ENCODE data around the gene ARCN1. TPM values are rescaled to one million over a fixed set of nuclear protein-coding genes. Genes with fewer than 3 reads are reported as not detected.

Gene ARCN1
- 86.7 TPM for total RNA-seq

DNA sequence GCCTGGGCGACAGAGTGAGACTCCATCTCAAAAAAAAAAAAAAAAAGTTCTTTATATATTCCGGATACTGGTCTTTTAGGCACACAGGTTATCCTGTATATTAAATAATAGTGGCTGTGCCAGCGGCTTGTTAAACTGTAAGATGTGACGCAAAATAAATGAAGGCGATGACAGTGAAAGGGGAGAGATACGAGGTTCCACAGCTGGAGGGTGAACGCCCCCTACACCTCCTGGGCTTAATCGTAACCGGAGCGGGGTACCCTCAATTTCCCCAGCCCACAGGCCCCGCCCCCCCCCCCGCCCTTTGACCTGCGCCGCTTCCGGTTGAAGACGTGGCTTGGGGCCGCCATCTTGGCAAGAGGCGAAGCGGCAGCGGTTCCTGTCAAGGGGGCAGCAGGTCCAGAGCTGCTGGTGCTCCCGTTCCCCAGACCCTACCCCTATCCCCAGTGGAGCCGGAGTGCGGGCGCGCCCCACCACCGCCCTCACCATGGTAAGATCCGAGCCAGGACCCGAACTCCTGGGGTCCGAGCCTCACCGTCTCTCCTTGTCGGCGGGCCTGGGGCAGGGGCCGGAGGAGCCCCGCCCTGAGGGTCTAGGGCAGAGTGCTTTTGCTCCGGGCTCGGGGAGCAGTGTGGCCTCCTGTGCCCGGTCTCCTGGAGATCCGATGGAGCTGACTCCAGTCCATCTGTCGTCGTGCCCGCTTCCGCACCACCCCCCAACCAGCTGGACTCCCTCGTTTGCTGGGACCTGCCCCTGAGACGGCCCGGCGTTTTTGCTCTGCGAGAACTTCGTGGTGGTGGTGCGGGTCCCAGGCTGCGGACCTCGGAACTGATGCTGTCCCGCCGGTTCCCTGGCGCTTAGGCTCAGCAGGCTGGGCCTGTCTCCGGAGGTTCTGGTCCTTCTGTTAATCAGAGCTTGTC is at the start of gene ARCN1:
Gene ARCN1 (plus strand): TSS at position 349 of the 920 bp plus-strand sequence. CDS start 139 bp downstream, at position 488.
- DNase-seq, result peak; percentile 72

DNA sequence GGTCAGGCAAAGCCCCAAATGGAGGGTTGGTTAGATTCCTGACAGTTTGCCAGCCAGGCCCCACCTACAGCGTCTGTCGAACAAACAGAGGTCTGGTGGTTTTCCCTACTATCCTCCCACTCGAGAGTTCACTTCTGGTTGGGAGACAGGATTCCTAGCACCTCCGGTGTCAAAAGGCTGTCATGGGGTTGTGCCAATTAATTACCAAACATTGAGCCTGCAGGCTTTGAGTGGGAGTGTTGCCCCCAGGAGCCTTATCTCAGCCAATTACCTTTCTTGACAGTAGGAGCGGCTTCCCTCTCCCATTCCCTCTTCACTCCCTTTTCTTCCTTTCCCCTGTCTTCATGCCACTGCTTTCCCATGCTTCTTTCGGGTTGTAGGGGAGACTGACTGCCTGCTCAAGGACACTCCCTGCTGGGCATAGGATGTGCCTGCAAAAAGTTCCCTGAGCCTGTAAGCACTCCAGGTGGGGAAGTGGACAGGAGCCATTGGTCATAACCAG is 49.6 kb upstream of the ARCN1 start:
- no peak for DNase-seq

DNA sequence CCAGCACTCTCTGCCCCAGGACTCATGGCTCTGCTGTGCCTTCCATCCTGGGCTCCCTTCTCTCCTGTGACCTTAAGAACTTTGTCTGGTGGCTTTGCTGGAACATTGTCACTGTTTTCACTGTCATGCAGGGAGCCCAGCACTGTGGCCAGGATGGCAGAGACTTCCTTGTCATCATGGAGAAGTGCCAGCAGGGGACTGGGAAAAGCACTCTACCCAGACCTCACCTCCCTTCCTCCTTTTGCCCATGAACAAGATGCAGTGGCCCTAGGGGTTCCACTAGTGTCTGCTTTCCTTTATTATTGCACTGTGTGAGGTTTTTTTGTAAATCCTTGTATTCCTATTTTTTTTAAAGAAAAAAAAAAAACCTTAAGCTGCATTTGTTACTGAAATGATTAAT is 47.9 kb upstream of the ARCN1 start:
- DNase-seq, result no peak

DNA sequence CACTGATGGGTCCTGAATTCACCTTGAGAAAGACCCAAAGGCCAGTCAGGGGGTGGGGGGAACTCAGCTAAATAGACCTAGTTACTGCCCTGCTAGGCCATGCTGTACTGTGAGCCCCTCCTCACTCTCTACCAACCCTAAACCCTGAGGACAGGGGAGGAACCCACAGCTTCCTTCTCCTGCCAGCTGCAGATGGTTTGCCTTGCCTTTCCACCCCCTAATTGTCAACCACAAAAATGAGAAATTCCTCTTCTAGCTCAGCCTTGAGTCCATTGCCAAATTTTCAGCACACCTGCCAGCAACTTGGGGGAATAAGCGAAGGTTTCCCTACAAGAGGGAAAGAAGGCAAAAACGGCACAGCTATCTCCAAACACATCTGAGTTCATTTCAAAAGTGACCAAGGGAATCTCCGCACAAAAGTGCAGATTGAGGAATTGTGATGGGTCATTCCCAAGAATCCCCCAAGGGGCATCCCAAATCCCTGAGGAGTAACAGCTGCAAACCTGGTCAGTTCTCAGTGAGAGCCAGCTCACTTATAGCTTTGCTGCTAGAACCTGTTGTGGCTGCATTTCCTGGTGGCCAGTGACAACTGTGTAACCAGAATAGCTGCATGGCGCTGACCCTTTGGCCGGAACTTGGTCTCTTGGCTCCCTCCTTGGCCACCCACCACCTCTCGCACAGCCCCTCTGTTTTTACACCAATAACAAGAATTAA is 47.3 kb upstream of the ARCN1 start:
- DNase-seq, result no peak

GRCh38 chr11:118526688-118527087 is 45.5 kb upstream of the ARCN1 start:
- DNase-seq, result no peak

GRCh38 chr11:118527109-118527508 is 45.1 kb upstream of the ARCN1 start, which contains the start of gene TTC36:
Gene TTC36 (plus strand): TSS chr11:118527474. CDS start chr11:118527495, 21 bp downstream.
- DNase-seq, result no peak

DNA sequence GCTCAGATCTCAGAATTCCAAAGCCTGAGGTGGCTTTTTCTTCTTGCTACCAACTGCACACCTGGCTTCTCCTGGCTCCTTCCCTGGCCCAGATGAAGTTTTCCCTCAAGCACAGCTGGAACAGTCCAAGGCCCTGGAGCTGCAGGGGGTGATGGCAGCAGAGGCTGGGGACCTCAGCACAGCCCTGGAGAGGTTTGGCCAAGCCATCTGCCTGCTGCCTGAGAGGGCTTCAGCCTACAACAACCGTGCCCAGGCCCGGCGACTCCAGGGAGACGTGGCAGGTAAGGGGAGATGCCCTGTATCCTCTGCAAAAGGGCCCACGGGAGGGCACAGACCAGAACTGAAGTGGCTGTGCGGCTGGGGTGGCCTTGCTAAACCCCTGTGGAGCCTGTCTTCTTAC is 43.7 kb upstream of the ARCN1 start:
- no peak for DNase-seq

- no peak for DNase-seq
Measured at GRCh38 chr11:118529584-118530175, 42.5 kb upstream of the ARCN1 start.

DNA sequence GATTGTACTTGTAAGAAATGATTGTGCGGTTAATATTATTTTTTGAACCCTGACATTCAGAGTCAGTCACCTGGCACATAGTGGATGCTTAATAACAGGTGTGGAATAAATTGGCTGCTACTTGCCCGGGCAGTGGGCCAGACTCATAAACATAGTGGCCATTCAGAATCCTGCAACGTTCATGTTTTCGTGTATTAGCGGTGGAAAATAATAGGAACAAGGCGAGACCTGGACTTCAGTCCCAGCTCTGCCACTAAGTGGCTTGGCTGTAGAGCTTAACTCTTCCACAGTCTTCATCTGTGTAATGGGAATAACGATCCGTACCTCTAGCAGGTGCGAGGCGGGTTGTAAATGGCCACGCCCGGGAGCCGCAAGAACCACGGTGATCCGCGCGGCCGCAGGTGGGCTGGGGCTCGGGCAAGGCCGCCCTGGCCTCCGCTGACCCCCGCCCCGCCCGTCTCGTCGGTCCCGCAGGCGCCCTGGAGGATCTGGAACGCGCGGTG is 42.0 kb upstream of the ARCN1 start:
- no peak for DNase-seq

DNA sequence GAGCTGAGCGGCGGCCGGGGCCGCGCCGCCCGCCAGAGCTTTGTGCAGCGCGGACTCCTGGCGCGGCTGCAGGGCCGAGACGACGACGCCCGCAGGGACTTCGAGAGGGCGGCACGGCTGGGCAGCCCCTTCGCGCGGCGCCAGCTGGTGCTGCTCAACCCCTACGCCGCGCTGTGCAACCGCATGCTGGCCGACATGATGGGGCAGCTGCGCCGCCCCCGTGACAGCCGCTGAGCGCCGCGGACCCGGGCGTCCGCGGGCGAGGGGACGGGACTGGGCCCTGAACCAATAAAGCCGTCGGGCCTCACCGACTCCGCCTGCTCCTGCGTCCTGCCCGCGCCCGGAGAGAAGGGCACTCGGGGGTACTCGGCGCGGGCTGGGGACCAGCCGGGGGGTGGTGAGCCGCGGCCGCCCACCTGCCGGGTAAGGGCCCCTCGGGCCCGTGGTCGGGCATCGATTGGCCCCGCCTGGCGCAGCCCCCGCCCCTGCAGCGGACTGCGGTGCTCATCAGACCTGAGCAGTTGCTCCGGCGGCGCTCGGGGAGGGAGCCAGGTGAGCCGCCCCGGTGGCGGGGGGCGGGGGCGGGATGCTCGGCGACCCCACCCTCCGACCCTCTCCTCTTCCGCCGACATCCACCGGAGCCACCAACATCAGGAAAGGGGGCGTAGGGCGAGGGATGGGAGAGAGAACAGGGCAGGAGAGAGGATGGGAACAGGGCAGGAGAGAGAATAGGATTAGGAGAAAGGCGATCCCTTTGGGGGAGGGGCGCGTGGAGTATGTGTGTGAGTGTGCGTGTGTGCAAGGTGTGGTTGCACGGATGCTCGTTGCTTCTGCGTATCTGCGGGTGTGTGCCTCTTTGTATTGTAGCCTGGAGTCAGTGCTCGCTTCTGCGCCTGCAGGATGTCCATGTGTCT is 41.3 kb upstream of the ARCN1 start, which contains the start of gene TMEM25:
Gene TMEM25 (plus strand): TSS at position 510 of the 914 bp plus-strand sequence. CDS start 610 bp downstream, outside the sequence.
- DNase-seq, result no peak

- no peak for DNase-seq
Measured at GRCh38 chr11:118531597-118532084, 40.6 kb upstream of the ARCN1 start.

DNA sequence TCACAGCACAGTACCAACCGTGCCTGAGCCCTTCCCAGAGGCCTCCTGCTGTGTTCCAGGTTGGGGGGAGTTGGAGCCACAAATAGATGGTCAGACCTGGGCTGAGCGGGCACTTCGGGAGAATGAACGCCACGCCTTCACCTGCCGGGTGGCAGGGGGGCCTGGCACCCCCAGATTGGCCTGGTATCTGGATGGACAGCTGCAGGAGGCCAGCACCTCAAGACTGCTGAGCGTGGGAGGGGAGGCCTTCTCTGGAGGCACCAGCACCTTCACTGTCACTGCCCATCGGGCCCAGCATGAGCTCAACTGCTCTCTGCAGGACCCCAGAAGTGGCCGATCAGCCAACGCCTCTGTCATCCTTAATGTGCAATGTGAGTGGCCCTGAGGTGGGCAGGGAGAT is 40.1 kb upstream of the ARCN1 start:
- no peak for DNase-seq

GRCh38 chr11:118532852-118533768 is 39.1 kb upstream of the ARCN1 start:
- no peak for DNase-seq

DNA sequence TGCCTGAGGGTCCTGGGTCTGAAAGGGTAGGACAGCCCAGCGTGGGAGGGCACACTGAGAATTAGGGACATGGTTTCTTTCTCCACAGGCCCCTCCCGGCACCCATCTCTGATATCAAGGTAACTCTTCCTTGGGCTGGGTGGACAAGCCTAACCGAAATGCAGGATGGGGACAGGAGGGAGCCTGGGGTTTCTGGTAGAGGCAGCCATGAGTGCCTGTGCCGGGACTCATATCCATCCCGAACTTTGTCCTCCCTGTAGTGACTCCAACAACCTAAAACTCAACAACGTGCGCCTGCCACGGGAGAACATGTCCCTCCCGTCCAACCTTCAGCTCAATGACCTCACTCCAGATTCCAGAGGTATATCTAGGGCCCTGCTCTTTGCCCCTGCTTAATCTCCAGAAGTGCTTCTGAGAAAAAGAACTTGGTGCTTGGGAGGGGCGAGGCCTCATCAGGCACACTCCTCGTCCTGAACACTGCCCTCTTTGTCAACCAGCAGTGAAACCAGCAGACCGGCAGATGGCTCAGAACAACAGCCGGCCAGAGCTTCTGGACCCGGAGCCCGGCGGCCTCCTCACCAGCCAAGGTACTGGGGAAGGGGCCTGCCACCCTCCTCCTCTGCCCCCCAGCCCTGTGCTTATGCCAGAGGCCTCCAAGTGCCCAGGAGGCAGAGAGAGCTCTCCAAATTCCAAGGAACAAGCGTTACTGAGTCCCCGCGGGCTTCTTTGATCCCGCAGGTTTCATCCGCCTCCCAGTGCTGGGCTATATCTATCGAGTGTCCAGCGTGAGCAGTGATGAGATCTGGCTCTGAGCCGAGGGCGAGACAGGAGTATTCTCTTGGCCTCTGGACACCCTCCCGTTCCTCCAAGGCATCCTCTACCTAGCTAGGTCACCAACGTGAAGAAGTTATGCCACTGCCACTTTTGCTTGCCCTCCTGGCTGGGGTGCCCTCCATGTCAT is 38.2 kb upstream of the ARCN1 start:
- DNase-seq, result no peak

- DNase-seq, result no peak
Measured at GRCh38 chr11:118535261-118535660, 36.9 kb upstream of the ARCN1 start.

- no peak for DNase-seq
Measured at GRCh38 chr11:118536726-118537125, 35.5 kb upstream of the ARCN1 start.

GRCh38 chr11:118537409-118537980 is 34.7 kb upstream of the ARCN1 start:
- no peak for DNase-seq

- DNase-seq, result no peak
Measured at GRCh38 chr11:118544010-118544646, 28.1 kb upstream of the ARCN1 start.
